HG03135 (cell line): Measurements from ENCODE around the gene PLA2G2C.

Experiments
- ATAC-seq: cut with Tn5 transposase; IDR thresholded peaks from one replicate; pipeline ENCODE4 v1.9.1; 2021; ENCODE audit warnings: mild to moderate bottlenecking, moderate library complexity; ENCODE audit not compliant: unreplicated experiment

The PLA2G2C gene

DNA sequence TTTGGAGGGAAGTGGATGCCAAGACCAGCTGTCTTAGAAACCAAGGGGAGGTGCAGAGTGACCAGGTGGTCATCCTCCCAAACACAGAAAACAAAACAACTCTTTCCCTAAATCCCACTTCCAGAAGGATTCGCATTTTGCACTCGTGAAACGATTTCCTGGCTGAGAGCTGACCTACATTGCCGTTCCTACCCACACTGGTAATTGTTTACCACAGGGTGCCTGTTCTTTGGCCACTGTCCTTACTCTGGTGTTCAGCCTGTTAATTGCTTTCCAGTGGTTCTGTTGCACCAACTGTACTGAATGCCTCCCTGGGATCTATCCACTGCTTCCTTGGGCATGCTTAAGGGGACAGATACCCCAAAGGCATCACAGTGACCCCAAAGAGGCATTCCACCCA, 23.2 kb upstream of the PLA2G2C start:
- ATAC-seq = no peak

GRCh38 chr1:20207546-20207945, 21.2 kb upstream of the PLA2G2C start:
- ATAC-seq = no peak

GRCh38 chr1:20202166-20202565, 15.8 kb upstream of the PLA2G2C start:
- no peak for ATAC-seq

- ATAC-seq = no peak
Measured at GRCh38 chr1:20200966-20201365, 14.6 kb upstream of the PLA2G2C start.

GRCh38 chr1:20199840-20200239, 13.5 kb upstream of the PLA2G2C start:
- no peak for ATAC-seq

DNA sequence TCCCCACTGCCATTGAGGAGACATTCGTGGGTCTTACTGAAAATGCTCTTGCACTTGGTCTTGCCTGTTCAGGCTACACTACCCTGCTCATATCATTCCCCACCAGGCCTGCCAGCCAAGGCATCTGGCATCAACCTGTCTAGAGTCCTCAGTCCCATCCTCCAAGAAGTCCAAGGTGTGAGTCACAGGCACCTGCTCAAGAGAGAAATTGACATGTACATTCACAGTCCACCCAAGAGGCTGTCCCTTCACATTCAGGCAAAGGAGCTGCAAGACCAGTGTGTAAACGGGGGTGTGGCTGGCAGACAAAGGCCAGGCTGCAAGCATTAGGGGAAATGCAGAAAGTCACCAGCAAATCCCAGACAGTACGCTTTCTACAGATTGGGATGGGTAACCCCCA, 13.1 kb upstream of the PLA2G2C start:
- ATAC-seq = no peak

DNA sequence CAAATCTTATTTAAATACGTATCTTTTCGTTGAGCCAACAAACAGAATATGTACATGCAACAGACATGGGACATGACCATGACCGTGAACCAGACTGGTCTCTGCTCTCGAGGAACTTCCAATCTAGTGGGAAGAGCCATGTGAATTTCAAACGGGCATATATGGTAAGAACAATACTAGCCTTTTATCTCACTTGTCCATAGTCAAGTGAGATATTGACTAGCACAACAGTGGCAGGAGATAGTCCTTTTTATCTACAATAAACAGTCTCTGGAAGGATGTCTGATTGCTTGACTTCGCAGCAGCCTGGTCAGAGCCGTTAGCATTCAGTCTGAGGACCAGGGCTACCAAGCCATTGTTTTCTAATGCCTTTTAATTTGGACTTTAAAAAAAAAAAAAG, 12.6 kb upstream of the PLA2G2C start:
- no peak for ATAC-seq

DNA sequence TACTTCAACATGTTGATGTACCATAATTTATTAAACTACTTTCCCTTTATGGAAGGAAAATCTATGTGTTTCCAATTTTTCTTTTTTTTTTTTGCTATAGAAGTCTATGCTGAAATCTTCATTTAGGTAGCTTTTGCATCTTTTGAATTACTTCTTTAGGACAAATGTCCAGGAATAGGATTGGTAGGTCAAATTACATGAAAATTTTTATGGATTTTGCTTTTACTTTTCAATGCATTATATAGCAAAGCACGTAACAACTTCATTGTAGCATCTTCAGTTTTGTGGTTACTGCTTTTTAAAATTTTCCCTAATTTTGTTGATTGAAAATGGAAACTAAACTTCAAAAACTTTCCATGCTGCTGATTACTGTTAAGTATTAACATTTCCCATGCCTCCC, 12.0 kb upstream of the PLA2G2C start:
- ATAC-seq = no peak

GRCh38 chr1:20197329-20197791, 11.0 kb upstream of the PLA2G2C start:
- ATAC-seq = no peak

DNA sequence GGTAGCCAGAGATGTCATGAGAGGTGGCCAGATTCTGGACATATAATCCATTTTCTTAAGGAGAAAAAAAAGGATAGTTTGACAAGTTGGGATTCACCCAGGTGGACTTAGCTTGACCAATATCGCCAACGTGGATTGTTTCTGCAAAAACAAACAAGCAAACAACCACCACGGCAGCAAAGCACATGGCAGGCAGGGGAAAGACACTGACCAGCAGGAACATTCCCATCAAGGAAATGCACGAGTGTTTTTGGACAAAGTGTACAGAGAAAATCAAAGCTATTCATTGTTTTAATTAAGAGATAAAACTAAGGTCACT, 9.1 kb upstream of the PLA2G2C start:
- no peak for ATAC-seq

DNA sequence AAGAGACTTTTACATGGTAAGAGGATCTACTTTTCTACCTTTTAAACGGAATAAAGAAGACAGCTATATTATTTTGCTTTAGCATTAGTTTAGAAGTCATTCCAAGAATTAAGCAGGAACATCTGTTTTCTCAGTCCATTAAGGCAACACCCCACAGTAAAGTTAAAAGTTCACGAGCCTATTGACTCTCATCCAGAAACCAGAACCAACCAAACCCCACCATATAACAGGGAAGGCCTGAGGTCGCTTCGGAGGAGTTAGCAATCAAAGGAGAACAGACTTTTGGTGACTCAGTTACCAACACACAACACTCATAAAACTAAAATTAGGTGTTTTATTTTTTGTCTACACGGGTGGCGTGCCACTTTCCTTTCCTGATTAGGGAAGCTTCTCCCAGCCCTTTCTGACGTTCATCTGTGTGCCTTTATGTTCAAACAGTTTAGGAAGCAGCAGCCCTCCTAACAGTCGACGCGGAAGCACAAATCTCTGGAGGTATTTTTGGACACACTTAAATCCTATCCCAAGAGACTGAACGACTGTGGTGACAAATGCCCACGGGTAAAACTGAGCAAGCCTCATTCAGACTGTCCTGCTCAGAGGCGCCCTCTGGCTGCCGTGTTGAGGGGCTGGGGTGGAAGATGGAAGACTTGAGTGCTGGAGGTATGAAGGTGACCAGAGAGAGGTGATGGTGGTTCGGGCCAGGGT, 8.6 kb upstream of the PLA2G2C start:
- ATAC-seq = no peak

DNA sequence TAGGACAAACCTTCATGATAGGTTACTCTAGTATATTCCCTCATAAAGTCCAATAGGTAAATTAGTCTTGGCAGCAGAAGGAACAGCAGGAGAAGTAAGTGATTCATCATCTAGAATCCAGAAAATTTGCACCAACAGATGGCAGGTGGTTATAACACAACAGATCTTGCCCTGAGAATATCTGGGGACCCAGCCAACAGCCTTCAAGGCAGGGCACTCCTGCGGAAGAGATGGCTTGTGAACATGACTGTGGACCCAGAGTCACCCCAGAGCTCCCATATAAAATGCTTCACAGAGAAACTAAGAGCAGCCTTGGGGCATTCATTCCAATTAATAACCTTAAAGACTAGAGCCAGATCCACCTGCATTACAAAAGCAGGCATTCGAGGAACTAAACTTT, 7.9 kb upstream of the PLA2G2C start:
- no peak for ATAC-seq

DNA sequence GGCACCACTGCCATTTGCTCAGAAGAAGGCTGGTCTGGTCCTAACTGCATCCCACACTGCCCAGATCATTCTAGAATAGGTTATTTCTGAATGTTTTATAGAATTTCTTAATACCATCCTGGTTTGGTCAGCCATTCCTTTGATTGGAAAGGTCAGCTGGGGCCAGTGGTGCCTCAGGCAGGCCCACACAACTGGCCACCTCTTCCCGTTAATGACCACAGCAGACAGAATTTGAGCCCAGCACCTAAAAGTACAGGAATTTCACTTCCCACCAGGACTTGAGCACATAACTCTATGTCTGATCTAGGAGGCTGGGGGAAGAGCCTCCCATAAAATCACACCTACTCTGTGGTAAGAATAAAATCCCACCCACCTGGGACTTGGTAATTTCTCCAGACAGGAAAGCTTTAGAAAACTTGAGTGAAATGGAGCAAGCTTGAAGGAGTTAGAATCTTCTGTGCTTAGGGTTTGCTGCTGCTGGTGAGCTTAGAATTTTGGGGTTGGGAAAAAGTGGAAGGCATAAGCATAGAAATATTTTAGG, 6.6 kb upstream of the PLA2G2C start:
- ATAC-seq = no peak

GRCh38 chr1:20192364-20192763, 6.0 kb upstream of the PLA2G2C start:
- no peak for ATAC-seq

DNA sequence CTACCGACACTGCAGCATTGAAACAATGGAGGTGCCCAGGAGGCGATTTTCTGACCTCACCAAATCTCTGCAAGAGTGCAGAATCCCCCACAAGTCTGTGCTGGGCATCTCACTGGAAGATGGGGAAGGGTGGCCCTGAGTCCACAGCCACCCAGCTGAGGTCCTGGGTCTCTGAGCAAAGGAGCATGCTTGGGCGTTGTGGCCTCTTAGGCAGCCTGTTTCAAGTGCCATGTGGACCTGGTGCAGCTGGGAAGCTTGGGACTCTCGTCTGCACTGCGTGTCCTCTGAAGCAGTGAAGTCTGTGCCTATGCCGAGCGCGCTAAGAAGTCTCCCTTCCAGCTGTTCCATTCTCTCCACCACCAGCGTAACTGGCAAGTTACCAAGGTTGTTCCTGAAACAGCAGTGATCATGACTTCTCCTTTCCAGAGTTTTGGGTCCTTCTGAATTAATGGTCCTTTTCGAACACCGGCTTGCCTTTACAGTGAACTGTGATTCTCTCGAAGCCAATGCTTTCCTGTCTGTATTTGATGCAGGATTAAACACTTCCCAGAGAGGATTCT, 5.0 kb upstream of the PLA2G2C start:
- no peak for ATAC-seq

GRCh38 chr1:20190256-20191160, 4.2 kb upstream of the PLA2G2C start:
- ATAC-seq = no peak

DNA sequence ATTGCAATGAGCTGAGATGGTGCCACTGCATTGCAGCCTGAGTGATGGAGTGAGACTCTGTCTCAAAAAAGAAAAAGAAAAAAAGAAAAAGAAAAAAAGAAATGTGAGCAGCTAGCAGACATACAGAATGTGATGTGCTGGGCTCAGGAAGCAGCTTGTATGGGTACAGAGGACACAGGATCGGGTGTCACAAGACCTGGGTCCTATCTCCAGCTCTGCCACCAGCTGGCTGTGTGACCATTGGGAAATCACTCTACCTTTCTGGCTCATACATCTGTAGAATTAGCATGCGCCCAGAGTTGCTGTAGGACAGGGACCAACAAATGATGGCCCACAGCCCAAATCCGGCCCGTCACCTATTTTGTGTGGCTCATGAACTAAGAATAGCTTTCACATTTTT, 3.3 kb upstream of the PLA2G2C start:
- no peak for ATAC-seq

- ATAC-seq = no peak
Measured at GRCh38 chr1:20188455-20188817, 2.1 kb upstream of the PLA2G2C start.

DNA sequence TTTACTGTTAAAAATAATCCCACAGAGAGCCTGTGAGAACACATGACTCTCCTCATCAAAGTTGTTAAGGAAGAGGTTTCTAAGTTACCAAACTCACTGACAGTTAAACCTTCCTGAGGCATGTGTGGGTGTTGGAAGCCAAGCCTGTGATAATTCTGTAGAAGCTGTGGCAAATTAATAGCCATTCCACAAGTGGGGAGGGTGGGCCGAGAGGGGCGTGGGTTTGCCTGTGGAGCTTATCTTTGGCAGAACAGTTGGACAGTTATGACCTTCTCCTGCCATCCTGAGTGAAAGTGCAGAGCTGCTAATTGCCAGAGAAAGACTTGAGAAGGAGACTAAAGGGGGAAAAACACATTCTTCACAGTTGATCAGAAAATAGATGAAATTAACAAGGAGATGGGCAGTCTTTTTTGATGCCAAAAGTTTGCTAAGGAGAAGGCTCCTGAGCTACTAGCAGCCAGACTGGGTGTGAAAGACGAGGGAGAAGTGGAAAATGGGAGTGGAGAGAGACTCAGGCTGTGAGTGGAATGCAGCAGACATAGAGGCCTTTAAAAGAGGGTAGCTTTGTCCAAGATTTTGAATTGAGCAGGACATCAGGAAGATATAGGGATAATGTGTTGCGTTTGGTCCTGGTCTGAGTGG, 1.6 kb upstream of the PLA2G2C start:
- no peak for ATAC-seq

DNA sequence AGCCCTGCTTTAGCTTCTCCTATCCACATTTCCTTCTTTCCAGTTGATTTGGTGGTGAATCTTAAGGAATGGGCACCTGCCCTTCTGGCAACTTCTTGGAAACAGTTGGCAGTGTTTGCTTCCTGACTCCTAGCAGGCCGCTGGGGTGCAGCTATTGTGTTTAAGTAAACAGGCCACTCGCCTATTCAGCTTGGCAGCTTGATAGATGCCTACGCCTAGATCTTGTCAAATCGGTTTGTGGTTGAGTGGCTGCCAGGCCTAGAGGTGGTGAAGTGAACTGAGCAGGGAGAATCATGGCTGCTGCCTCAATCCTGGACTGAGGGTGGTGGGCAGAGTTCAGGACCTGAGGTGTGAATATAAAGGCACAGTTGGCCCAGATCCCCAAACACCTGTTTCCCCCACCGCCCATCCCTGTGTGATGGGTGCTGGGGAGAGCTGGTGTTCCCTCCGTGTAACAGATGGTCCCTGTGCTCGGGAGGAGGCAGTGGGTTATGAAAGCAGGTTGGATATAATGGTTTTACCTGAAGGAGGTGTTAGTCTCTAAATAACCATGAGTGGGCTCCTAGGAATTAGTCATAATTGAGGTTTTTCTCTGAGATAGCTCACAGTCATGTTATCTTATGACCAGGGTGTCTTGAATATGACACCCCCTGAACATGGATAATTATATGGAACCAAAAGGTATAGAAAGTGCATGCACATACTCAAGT, 940 bp upstream of the PLA2G2C start:
- ATAC-seq = no peak
